Activated T-cell treated with anti-CD3 and anti-CD28 coated beads, Interleukin-2, amount 50 U/mL, for 48 hours (primary cell): ENCODE results near the gene LYPLAL1.

Experiments
- DNase-seq, 2 experiments: peaks; one replicate each; pipeline ENCODE4 v3.0.0-alpha.2; 2020

Gene LYPLAL1

GRCh38 chr1:219173758-219174459 is at the start of gene LYPLAL1:
Gene LYPLAL1, plus strand, starts transcription at chr1:219173878. Its CDS starts 13 bp downstream, at chr1:219173891.
- peak; percentile 88 to 92 for DNase-seq

GRCh38 chr1:219124163-219124562 is 49.5 kb upstream of the LYPLAL1 start:
- no peak for DNase-seq

GRCh38 chr1:219125342-219125741 is 48.3 kb upstream of the LYPLAL1 start:
- DNase-seq, result no peak

- no peak for DNase-seq
Measured at GRCh38 chr1:219126377-219126776, 47.3 kb upstream of the LYPLAL1 start.

- no peak for DNase-seq
Measured at GRCh38 chr1:219128957-219129356, 44.7 kb upstream of the LYPLAL1 start.

GRCh38 chr1:219130366-219130935 is 43.2 kb upstream of the LYPLAL1 start:
- DNase-seq, result no peak

GRCh38 chr1:219132939-219133338 is 40.7 kb upstream of the LYPLAL1 start:
- DNase-seq, result no peak

- DNase-seq, result no peak
Measured at GRCh38 chr1:219138747-219139146, 34.9 kb upstream of the LYPLAL1 start.

GRCh38 chr1:219140303-219140877 is 33.3 kb upstream of the LYPLAL1 start:
- DNase-seq, result no peak

- no peak for DNase-seq
Measured at GRCh38 chr1:219143735-219144134, 29.9 kb upstream of the LYPLAL1 start.

GRCh38 chr1:219144658-219145315 is 28.9 kb upstream of the LYPLAL1 start:
- no peak for DNase-seq

GRCh38 chr1:219147571-219148019 is 26.1 kb upstream of the LYPLAL1 start:
- DNase-seq, result no peak

- DNase-seq, result no peak
Measured at GRCh38 chr1:219149009-219149577, 24.6 kb upstream of the LYPLAL1 start.

- no peak for DNase-seq
Measured at GRCh38 chr1:219149953-219150352, 23.7 kb upstream of the LYPLAL1 start.

- DNase-seq, result no peak
Measured at GRCh38 chr1:219150913-219151312, 22.8 kb upstream of the LYPLAL1 start.

- DNase-seq, result no peak
Measured at GRCh38 chr1:219151467-219151866, 22.2 kb upstream of the LYPLAL1 start.

GRCh38 chr1:219152751-219153150 is 20.9 kb upstream of the LYPLAL1 start:
- no peak for DNase-seq

- no peak for DNase-seq
Measured at GRCh38 chr1:219153723-219154122, 20.0 kb upstream of the LYPLAL1 start.

- DNase-seq, result no peak
Measured at GRCh38 chr1:219155135-219155534, 18.5 kb upstream of the LYPLAL1 start.

GRCh38 chr1:219159946-219160645 is 13.6 kb upstream of the LYPLAL1 start:
- no peak for DNase-seq

- DNase-seq, result no peak
Measured at GRCh38 chr1:219160967-219161366, 12.7 kb upstream of the LYPLAL1 start.

- no peak for DNase-seq
Measured at GRCh38 chr1:219161371-219161770, 12.3 kb upstream of the LYPLAL1 start.
